Stomach (tissue), 9 donors: Measurements from ENCODE around the gene COA5. TPM values are rescaled to one million over a fixed set of nuclear protein-coding genes. Genes with fewer than 3 reads are reported as not detected.

ENCODE experiments used
- DNase-seq, 2 donors: peaks; one replicate each; pipeline versions ENCODE4 v3.0.0 to v3.0.0-alpha.2; 2013 to 2019
- H3K27ac ChIP-seq, 5 donors: fragments of 200-600 bp in 4 of 5; sonication (generic) in 4 of 5; one replicate each; pipeline ENCODE4 v1.5.1; 2013 to 2019; ENCODE audit warnings: mild to moderate bottlenecking in 1 of 5, moderate library complexity in 1 of 5
- H3K27me3 ChIP-seq, 3 donors: fragments of 200-600 bp; sonication (generic); one replicate each; pipeline ENCODE4 v1.5.1; 2017 to 2019; ENCODE audit warnings: mixed run types in 1 of 3
- H3K36me3 ChIP-seq, 4 donors: fragments of 200-600 bp; sonication (generic); 1 replicate in 3 of 4; 2 replicates in 1 of 4; pipeline ENCODE4 v1.5.1; 2016 to 2019
- H3K4me1 ChIP-seq, 4 donors: fragments of 200-600 bp; sonication (generic); one replicate each; pipeline ENCODE4 v1.5.1; 2016 to 2019
- H3K4me3 ChIP-seq, 4 donors: fragments of 200-600 bp; sonication (generic) in 3 of 4; one replicate each; pipeline ENCODE4 v1.5.1; 2016 to 2019; ENCODE audit warnings: mild to moderate bottlenecking in 1 of 4
- H3K9me3 ChIP-seq, 4 donors: fragments of 200-600 bp; sonication (generic); one replicate each; pipeline ENCODE4 v1.5.1; 2016 to 2019
- EP300 ChIP-seq: sonication (generic); formaldehyde crosslinking; IDR thresholded peaks from one replicate; pipeline ENCODE4 v1.6.1; 2017; ENCODE audit warnings: antibody characterized with exemption
- POLR2A ChIP-seq, 4 donors: fragments of 450-650 bp; IDR thresholded peaks; one replicate each; pipeline ENCODE4 v1.6.1; 2016; ENCODE audit warnings: antibody characterized with exemption in 4 of 4, control low read depth in 2 of 4, mild to moderate bottlenecking in 1 of 4, moderate library complexity in 1 of 4
- POLR2AphosphoS5 ChIP-seq, 3 donors: sonication (generic); formaldehyde crosslinking; IDR thresholded peaks; one replicate each; pipeline ENCODE4 v1.6.1; 2016; ENCODE audit warnings: antibody characterized with exemption in 3 of 3
- WGBS, 5 donors: extraction: QIAGEN DNeasy Blood & Tissue Kit in 3 of 5; methylation state at CpG; one replicate each; pipeline versions ENCODE4 v1.1.5 to v1.1.7; 2013 to 2018; 5-methylcytosine and 5-hydroxymethylcytosine counted together
- intact Hi-C: fragments of 100-400 bp; cut with DNase I; formaldehyde crosslinking; loops from one replicate; pipeline ENCODE4 v1.15.1; 2023; ENCODE audit warnings: low total_unique reads
- polyA plus RNA-seq, 3 donors: library from polyadenylated mRNA; stranded (reverse); fragments of 200-250 nt; gene quantifications; one replicate each; pipeline ENCODE4 v1.2.3, GENCODE V29; 2013
- total RNA-seq, 5 donors: library from RNA; depleted of rRNA; stranded (reverse); fragments of >200 nt; gene quantifications; one replicate each; pipeline versions ENCODE4 v1.1.0 to v1.2.3, GENCODE V29; 2014 to 2016
- TF ChIP-seq, protein P1 (sequence below), 7 experiments: fragments of 450-650 bp in 4 of 7; fragments of 200-600 bp in 3 of 7; sonication (generic) in 3 of 7; IDR thresholded peaks; one replicate each; pipeline ENCODE4 v1.5.1; 2016 to 2019; ENCODE audit warnings: antibody characterized with exemption in 7 of 7, control low read depth in 2 of 7, mild to moderate bottlenecking in 1 of 7
- donor health status: healthy with polysubstance abuse.
- donor health status: Bipolar disorder and iron deficiency.
- donor health status: healthy.

Gene COA5
- total and polyA plus RNA-seq, 8 donors, result 1.2 to 60.6 (median 34.6) TPM

DNA sequence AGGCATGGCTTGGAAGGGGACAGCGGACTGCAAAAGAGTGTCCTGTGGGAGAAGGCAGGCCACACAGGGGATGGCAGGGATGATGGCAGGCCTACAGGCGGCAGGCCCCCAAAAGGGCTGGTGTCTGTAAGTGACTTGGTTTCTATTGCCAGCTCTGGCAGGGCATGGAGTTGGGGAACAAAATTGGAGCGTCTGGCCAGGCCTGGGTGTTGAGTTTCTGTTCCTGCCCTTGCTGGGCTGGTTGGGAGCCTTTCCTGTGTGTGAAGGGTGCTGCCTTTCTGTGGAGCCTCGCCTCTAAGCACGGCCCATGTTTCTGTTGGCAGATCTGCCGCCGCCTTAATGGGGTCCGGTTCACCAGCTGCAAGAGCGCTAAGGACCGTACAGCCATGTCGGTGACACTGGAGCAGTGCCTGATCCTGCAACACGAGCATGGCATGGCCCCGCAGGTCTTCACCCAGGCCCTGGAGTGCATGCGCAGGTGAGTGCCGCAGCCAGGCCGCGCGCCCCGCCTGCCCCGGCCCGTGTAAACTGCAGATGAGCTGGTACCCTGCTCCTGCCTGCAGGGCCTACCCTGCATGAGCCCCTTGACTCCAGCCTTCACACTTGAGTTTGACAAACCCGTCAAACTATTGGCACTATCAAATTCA lies 31.5 kb downstream of the COA5 start:
- peaks cover 19 to 99% (median 95%) of the 10 kb centered on the region in 4 donors for H3K36me3 ChIP-seq
- no peak for DNase-seq
- TF ChIP-seq POLR2A (IDR thresholded peaks at IDR 0.05) (no peak), EP300 (no peak), POLR2AphosphoS5 (IDR thresholded peaks at IDR 0.05) (no peak)
- TF ChIP-seq, protein P1, sequence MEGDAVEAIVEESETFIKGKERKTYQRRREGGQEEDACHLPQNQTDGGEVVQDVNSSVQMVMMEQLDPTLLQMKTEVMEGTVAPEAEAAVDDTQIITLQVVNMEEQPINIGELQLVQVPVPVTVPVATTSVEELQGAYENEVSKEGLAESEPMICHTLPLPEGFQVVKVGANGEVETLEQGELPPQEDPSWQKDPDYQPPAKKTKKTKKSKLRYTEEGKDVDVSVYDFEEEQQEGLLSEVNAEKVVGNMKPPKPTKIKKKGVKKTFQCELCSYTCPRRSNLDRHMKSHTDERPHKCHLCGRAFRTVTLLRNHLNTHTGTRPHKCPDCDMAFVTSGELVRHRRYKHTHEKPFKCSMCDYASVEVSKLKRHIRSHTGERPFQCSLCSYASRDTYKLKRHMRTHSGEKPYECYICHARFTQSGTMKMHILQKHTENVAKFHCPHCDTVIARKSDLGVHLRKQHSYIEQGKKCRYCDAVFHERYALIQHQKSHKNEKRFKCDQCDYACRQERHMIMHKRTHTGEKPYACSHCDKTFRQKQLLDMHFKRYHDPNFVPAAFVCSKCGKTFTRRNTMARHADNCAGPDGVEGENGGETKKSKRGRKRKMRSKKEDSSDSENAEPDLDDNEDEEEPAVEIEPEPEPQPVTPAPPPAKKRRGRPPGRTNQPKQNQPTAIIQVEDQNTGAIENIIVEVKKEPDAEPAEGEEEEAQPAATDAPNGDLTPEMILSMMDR (IDR thresholded peaks at IDR 0.05), result no peak
- H3K9me3 ChIP-seq, result no peaks in the 10 kb centered on the region
- 93 to 98% (median 94%) methylated on average over 20 to 22 of the region's 22 CpGs for WGBS, 5 donors
- H3K27me3 ChIP-seq, result no peaks in the 10 kb centered on the region
- H3K4me1 ChIP-seq, result no peaks in the 10 kb centered on the region
- intact Hi-C loops, result no loop called here
- no peak overlapping the region for H3K27ac ChIP-seq
- no peak overlapping the region for H3K4me3 ChIP-seq

DNA sequence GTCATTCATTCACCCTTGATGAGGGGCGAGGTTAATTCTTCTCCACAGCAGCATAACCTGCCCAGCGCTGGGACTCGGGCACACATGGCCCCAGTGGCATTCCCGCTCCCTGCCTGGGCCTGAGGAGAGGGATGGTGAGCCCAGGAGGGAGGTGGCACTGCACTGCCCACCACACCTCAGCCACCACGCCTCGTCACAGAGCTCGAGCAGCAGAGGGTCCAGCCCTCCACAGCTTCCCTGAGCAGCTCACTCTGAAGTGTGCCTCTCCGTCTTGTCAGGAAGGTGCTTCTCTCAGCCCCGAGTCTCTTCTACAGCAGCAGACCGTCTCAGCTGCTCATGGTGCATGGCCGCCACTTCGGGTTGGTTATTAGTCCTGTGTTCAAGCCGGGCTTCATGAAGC lies 34.9 kb downstream of the COA5 start:
- intact Hi-C loops, result no loop called here
- 93 to 97% (median 95%) methylated on average over 11 to 13 of the region's 13 CpGs for WGBS, 5 donors
- no peaks in the 10 kb centered on the region for H3K4me1 ChIP-seq
- TF ChIP-seq EP300, result no peak
- TF ChIP-seq, protein P1 (IDR thresholded peaks at IDR 0.05), result no peak
- TF ChIP-seq POLR2A (IDR thresholded peaks at IDR 0.05), result no peak
- no peak for TF ChIP-seq POLR2AphosphoS5 (IDR thresholded peaks at IDR 0.05)
- H3K27ac ChIP-seq, result no peak overlapping the region
- no peak for DNase-seq
- H3K36me3 ChIP-seq, result peaks cover 30 to 100% (median 99%) of the 10 kb centered on the region in 4 donors
- H3K27me3 ChIP-seq, result no peaks in the 10 kb centered on the region
- no peak overlapping the region for H3K4me3 ChIP-seq
- no peaks in the 10 kb centered on the region for H3K9me3 ChIP-seq

DNA sequence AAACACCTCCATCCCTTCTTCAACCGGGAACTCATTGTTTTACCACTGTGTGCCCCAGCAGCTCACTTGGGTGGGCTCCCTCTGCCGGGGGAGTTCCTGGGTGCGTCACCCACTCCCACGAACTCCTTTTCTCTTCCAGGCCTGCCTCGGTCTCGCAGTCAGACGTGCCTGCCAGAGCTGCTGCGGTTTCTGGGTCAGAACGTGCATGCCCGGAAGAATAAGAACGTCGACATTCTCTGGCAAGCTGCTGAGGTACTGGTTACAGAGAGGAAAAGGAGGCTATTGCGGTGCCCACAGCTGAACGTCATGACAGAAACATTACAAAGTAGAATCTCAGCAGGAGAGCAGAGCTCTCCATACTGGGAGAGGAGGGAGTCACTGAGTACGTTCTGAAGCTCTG lies 35.6 kb downstream of the COA5 start:
- DNase-seq, result no peak
- TF ChIP-seq POLR2A (IDR thresholded peaks at IDR 0.05) (no peak), EP300 (no peak), POLR2AphosphoS5 (IDR thresholded peaks at IDR 0.05) (no peak)
- TF ChIP-seq, protein P1 (IDR thresholded peaks at IDR 0.05), result no peak
- no peaks in the 10 kb centered on the region for H3K9me3 ChIP-seq
- H3K36me3 ChIP-seq, result peaks cover 26 to 100% (median 99%) of the 10 kb centered on the region in 4 donors
- no peak overlapping the region for H3K4me3 ChIP-seq
- 87 to 93% (median 92%) methylated on average over 15 of the region's 15 CpGs for WGBS, 5 donors
- intact Hi-C loops, result no loop called here
- no peaks in the 10 kb centered on the region for H3K4me1 ChIP-seq
- no peaks in the 10 kb centered on the region for H3K27me3 ChIP-seq
- H3K27ac ChIP-seq, result no peak overlapping the region

DNA sequence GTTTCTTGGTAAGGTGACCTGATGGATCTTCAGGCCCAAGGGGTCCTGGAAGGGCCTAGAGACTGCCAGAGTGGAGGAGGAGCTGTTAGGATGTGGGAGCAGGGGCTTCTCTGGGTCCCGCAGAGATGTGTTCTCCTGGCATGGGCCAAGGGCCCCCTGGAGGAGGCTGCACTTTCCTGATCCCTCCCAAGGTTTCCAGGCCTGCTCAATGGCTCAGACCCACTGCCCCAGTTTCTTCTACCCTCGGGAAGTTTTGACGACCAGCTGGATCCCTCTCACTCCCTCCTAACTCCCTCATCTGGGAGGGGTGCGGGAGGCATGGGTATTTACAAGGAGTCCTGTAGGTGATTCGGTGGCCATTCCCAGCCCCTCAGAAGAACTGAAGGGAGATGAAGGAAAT lies 36.1 kb downstream of the COA5 start:
- no peak for DNase-seq
- Histone ChIP-seq H3K36me3 (peaks cover 25 to 100% (median 99%) of the 10 kb centered on the region in 4 donors), H3K4me1 (no peaks in the 10 kb centered on the region), H3K9me3 (no peaks in the 10 kb centered on the region), H3K27ac (no peak overlapping the region), H3K4me3 (no peak overlapping the region), H3K27me3 (no peaks in the 10 kb centered on the region)
- intact Hi-C loops, result no loop called here
- 76 to 91% (median 87%) methylated on average over 5 of the region's 5 CpGs for WGBS, 5 donors
- TF ChIP-seq, protein P1 (IDR thresholded peaks at IDR 0.05), result no peak
- TF ChIP-seq POLR2A (IDR thresholded peaks at IDR 0.05) (no peak), EP300 (no peak), POLR2AphosphoS5 (IDR thresholded peaks at IDR 0.05) (no peak)
